ENCODE measurements around the gene SF3A1.

The SF3A1 gene

GRCh38 chr22:30351226-30351625 lies 5.5 kb downstream of the SF3A1 start:
- POLR2A ChIA-PET: no interaction called here
- no peak for DNase-seq (ENCODE audit: extremely low spot score)
- TF ChIP-seq ZNF384 (IDR thresholded peaks at IDR 0.05) (no peak), LEF1 (IDR thresholded peaks at IDR 0.05; ENCODE audit: borderline replicate concordance) (no peak), TARDBP (IDR thresholded peaks at IDR 0.05) (no peak), L3MBTL2 (conservative IDR thresholded peaks at IDR 0.05) (no peak), FOXA1 (IDR thresholded peaks at IDR 0.05) (no peak), FOXK2 (IDR thresholded peaks at IDR 0.05) (no peak), BHLHE40 (IDR thresholded peaks at IDR 0.05; ENCODE audit: borderline replicate concordance) (no peak), SP1 (IDR thresholded peaks at IDR 0.05) (no peak)
- CTCF ChIA-PET: no interaction called here

GRCh38 chr22:30348809-30349208 lies 7.9 kb downstream of the SF3A1 start:
- no peak for TF ChIP-seq LEF1 (IDR thresholded peaks at IDR 0.05; ENCODE audit: borderline replicate concordance)
- ChIA-PET CTCF (no interaction called here), POLR2A (interaction anchor here (1.7 to 2.0 kb wide), 2 partner anchors 8 to 61 kb away, joined by 4 to 6 read pairs; partner anchors contain the start of genes CCDC157 and SF3A1)
- no peak for DNase-seq (ENCODE audit: extremely low spot score)

GRCh38 chr22:30348404-30348803 lies 8.3 kb downstream of the SF3A1 start:
- ChIA-PET POLR2A (interaction anchor here (1.7 to 2.0 kb wide), 2 partner anchors 8 to 60 kb away, joined by 4 to 6 read pairs; partner anchors contain the start of genes CCDC157 and SF3A1), CTCF (no interaction called here)
- no peak for DNase-seq (ENCODE audit: extremely low spot score)
- no peak for TF ChIP-seq NFRKB (IDR thresholded peaks at IDR 0.05)
- no peak for TF ChIP-seq FOXA1 (IDR thresholded peaks at IDR 0.05)
- no peak for TF ChIP-seq CTBP1 (IDR thresholded peaks at IDR 0.05; ENCODE audit: borderline replicate concordance)
- no peak for TF ChIP-seq L3MBTL2 (conservative IDR thresholded peaks at IDR 0.05)
- TF ChIP-seq FOXM1 (IDR thresholded peaks at IDR 0.05; ENCODE audit: borderline replicate concordance): no peak
- no peak for TF ChIP-seq SP1 (IDR thresholded peaks at IDR 0.05)
- TF ChIP-seq ARNT (IDR thresholded peaks at IDR 0.05): no peak
- TF ChIP-seq TARDBP (IDR thresholded peaks at IDR 0.05): no peak
- TF ChIP-seq HDGF (IDR thresholded peaks at IDR 0.05; ENCODE audit: borderline replicate concordance): no peak
- TF ChIP-seq SUZ12 (IDR thresholded peaks at IDR 0.05): no peak
- no peak for TF ChIP-seq ZNF384 (IDR thresholded peaks at IDR 0.05)
- TF ChIP-seq PKNOX1 (IDR thresholded peaks at IDR 0.05): no peak
- no peak for TF ChIP-seq BHLHE40 (IDR thresholded peaks at IDR 0.05; ENCODE audit: borderline replicate concordance)

- no peak for DNase-seq (ENCODE audit: extremely low spot score)
- ChIA-PET POLR2A (interaction anchor here (2.0 kb wide), 1 partner anchor 9 kb away, joined by 6 read pairs; the partner anchor contains the start of genes CCDC157 and SF3A1), CTCF (no interaction called here)
- no peak for TF ChIP-seq TARDBP (IDR thresholded peaks at IDR 0.05)
- TF ChIP-seq HDGF (IDR thresholded peaks at IDR 0.05; ENCODE audit: borderline replicate concordance): no peak
- TF ChIP-seq FOXA1 (IDR thresholded peaks at IDR 0.05): no peak
- no peak for TF ChIP-seq L3MBTL2 (conservative IDR thresholded peaks at IDR 0.05)
- TF ChIP-seq FOXM1 (IDR thresholded peaks at IDR 0.05; ENCODE audit: borderline replicate concordance): no peak
- no peak for TF ChIP-seq PKNOX1 (IDR thresholded peaks at IDR 0.05)
- no peak for TF ChIP-seq NFRKB (IDR thresholded peaks at IDR 0.05)
- no peak for TF ChIP-seq ARNT (IDR thresholded peaks at IDR 0.05)
- no peak for TF ChIP-seq LEF1 (IDR thresholded peaks at IDR 0.05; ENCODE audit: borderline replicate concordance)
- no peak for TF ChIP-seq ZNF384 (IDR thresholded peaks at IDR 0.05)
These were observed 9.3 kb downstream of the SF3A1 start for GRCh38 chr22:30347255-30347892.

- CTCF ChIA-PET: no interaction called here
- POLR2A ChIA-PET: interaction anchor here (3.1 kb wide), 1 partner anchor 12 kb away, joined by 12 read pairs; the partner anchor contains the start of genes CCDC157 and SF3A1
- no peak for DNase-seq (ENCODE audit: extremely low spot score)
- TF ChIP-seq NFRKB (IDR thresholded peaks at IDR 0.05) (no peak), LEF1 (IDR thresholded peaks at IDR 0.05; ENCODE audit: borderline replicate concordance) (no peak), ARNT (IDR thresholded peaks at IDR 0.05) (no peak), FOXK2 (IDR thresholded peaks at IDR 0.05) (no peak), FOXA1 (IDR thresholded peaks at IDR 0.05) (no peak), PKNOX1 (IDR thresholded peaks at IDR 0.05) (no peak), BHLHE40 (IDR thresholded peaks at IDR 0.05; ENCODE audit: borderline replicate concordance) (no peak)
These were observed 12.1 kb downstream of the SF3A1 start for GRCh38 chr22:30344447-30345200.

GRCh38 chr22:30340911-30341685 lies 15.6 kb downstream of the SF3A1 start:
- ChIA-PET POLR2A (interaction anchor here (1.5 to 1.8 kb wide), 2 partner anchors 10 to 13 kb away, joined by 4 read pairs; no protein-coding TSS in a partner anchor), CTCF (no interaction called here)
- no peak for DNase-seq (ENCODE audit: extremely low spot score)
- TF ChIP-seq HDGF (IDR thresholded peaks at IDR 0.05; ENCODE audit: borderline replicate concordance): no peak
- no peak for TF ChIP-seq FOXM1 (IDR thresholded peaks at IDR 0.05; ENCODE audit: borderline replicate concordance)
- TF ChIP-seq SP1 (IDR thresholded peaks at IDR 0.05): no peak
